Prostate gland (tissue), 2 donors: ENCODE measurements around the gene GPC5.

Experiments
- POLR2A ChIP-seq: fragments of 450-650 bp; IDR thresholded peaks from one replicate; pipeline ENCODE4 v1.6.1; 2016; ENCODE audit warnings: antibody characterized with exemption, mild to moderate bottlenecking
- POLR2AphosphoS5 ChIP-seq: sonication (generic); formaldehyde crosslinking; IDR thresholded peaks from one replicate; pipeline ENCODE4 v1.6.1; 2017; ENCODE audit warnings: antibody characterized with exemption
- TF ChIP-seq, protein P1 (sequence below), 4 experiments: fragments of 200-600 bp in 2 of 4; fragments of 450-650 bp in 2 of 4; sonication (generic) in 2 of 4; IDR thresholded peaks; 1 replicate in 3 of 4; 2 replicates in 1 of 4; pipeline ENCODE4 v1.5.1; 2016 to 2019; ENCODE audit warnings: antibody characterized with exemption in 4 of 4, mild to moderate bottlenecking in 2 of 4, moderate library complexity in 2 of 4

DNA sequence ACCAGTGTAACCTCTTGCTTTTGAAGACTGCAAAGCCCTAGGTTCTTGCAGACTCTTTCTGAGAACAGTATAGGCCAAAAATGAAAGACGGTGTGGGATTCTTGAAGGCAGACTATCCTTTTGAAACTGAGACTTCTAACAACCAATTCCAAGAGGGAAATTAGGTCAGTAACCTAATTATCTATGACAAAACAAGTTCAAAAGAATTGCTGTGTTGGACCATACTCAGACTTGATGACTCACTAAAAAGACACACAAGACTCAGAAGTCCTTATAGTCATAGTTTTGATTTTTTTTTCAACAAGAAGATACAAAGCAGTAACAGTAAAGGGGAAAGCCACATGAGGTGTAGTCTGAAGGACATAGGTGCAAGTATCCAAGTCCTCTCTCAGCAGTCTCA is 1204.1 kb downstream of the GPC5 start:
- TF ChIP-seq POLR2A (no peak), POLR2AphosphoS5 (no peak)
- TF ChIP-seq, protein P1, sequence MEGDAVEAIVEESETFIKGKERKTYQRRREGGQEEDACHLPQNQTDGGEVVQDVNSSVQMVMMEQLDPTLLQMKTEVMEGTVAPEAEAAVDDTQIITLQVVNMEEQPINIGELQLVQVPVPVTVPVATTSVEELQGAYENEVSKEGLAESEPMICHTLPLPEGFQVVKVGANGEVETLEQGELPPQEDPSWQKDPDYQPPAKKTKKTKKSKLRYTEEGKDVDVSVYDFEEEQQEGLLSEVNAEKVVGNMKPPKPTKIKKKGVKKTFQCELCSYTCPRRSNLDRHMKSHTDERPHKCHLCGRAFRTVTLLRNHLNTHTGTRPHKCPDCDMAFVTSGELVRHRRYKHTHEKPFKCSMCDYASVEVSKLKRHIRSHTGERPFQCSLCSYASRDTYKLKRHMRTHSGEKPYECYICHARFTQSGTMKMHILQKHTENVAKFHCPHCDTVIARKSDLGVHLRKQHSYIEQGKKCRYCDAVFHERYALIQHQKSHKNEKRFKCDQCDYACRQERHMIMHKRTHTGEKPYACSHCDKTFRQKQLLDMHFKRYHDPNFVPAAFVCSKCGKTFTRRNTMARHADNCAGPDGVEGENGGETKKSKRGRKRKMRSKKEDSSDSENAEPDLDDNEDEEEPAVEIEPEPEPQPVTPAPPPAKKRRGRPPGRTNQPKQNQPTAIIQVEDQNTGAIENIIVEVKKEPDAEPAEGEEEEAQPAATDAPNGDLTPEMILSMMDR (IDR thresholded peaks at IDR 0.05): no peak
